ENCODE data around the gene CCDC93.

- TF ChIP-seq PRDM6 (tag by site-specific recombination; IDR thresholded peaks at IDR 0.05) (no peak), TCF7L2 (IDR thresholded peaks at IDR 0.05; ENCODE audit: borderline replicate concordance, low read depth, low read length) (no peak), TRIM28 (IDR thresholded peaks at IDR 0.05; ENCODE audit: borderline replicate concordance, low read length) (no peak), CTCF (tag by site-specific recombination; IDR thresholded peaks at IDR 0.05) (no peak), ZNF639 (tag by site-specific recombination; IDR thresholded peaks at IDR 0.05) (no peak), ZBTB10 (tag by site-specific recombination; IDR thresholded peaks at IDR 0.05) (no peak), PATZ1 (tag by site-specific recombination; IDR thresholded peaks at IDR 0.05) (no peak), ZNF10 (tag by site-specific recombination; IDR thresholded peaks at IDR 0.05) (no peak), ZIC2 (tag by site-specific recombination; IDR thresholded peaks at IDR 0.05) (no peak), BCL11A (tag by site-specific recombination; IDR thresholded peaks at IDR 0.05; ENCODE audit: low read depth) (no peak), ZNF274 (IDR thresholded peaks at IDR 0.05; ENCODE audit: low read length) (no peak), ZNF274 (tag by site-specific recombination; IDR thresholded peaks at IDR 0.05; ENCODE audit: borderline replicate concordance) (no peak)
Observed at GRCh38 chr2:117935954-117936353, 77.9 kb downstream of the CCDC93 start.
